Neutrophil (primary cell): ENCODE measurements around the gene NHS.

Experiments
- H3K27ac ChIP-seq: fragments of 200-600 bp; sonication (generic); 2 replicates; pipeline ENCODE4 v1.5.1; 2016; ENCODE audit warnings: mild to moderate bottlenecking, moderate library complexity
- H3K27me3 ChIP-seq: fragments of 200-600 bp; sonication (generic); 2 replicates; pipeline ENCODE4 v1.6.0; 2016; ENCODE audit warnings: mild to moderate bottlenecking
- H3K36me3 ChIP-seq: fragments of 200-600 bp; sonication (generic); 2 replicates; pipeline ENCODE4 v1.5.1; 2017
- H3K4me1 ChIP-seq, 2 experiments: fragments of 200-600 bp in 1 of 2; sonication (generic) in 1 of 2; 1 replicate in 1 of 2; 2 replicates in 1 of 2; pipeline versions ENCODE4 v1.5.1 to v1.6.1; 2013 to 2016; ENCODE audit warnings: low read depth in 1 of 2, low read length in 1 of 2, mild to moderate bottlenecking in 1 of 2, moderate library complexity in 1 of 2; ENCODE audit not compliant: control insufficient read depth in 1 of 2, insufficient read depth in 1 of 2
- H3K4me3 ChIP-seq, 2 experiments: fragments of 200-600 bp in 1 of 2; sonication (generic) in 1 of 2; 1 replicate in 1 of 2; 2 replicates in 1 of 2; pipeline ENCODE4 v1.5.1; 2013 to 2016; ENCODE audit warnings: low read depth in 1 of 2, low read length in 1 of 2, mild to moderate bottlenecking in 1 of 2, moderate library complexity in 1 of 2
- H3K9me3 ChIP-seq: fragments of 200-600 bp; sonication (generic); 2 replicates; pipeline ENCODE4 v1.5.1; 2016
- TF ChIP-seq, protein P1 (sequence below): fragments of 200-600 bp; sonication (generic); IDR thresholded peaks from 2 replicates; pipeline ENCODE4 v1.5.1; 2016; ENCODE audit warnings: antibody characterized with exemption

Gene NHS

DNA sequence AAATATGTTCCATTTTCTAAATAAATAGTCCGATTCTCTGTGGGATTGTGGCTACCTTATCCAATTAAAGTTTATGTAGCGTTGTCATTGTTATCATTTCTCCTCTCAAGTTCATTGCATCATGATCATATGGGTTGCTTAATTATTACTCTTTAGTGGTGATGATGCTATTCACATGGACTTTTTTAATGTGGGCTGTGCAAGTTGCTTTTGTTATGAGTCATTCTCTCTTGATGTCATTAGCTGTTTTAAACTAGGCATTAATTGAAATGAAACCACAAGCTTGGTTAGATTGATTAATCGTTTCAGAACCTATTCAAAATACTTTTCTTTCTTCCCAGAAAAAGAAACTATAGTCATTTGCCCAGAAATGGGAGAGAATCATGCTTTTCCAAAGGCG lies 38.2 kb downstream of the NHS start:
- H3K9me3 ChIP-seq: no peaks in the 10 kb centered on the region
- no peaks in the 10 kb centered on the region for H3K4me1 ChIP-seq
- no peaks in the 10 kb centered on the region for H3K27me3 ChIP-seq
- TF ChIP-seq, protein P1, sequence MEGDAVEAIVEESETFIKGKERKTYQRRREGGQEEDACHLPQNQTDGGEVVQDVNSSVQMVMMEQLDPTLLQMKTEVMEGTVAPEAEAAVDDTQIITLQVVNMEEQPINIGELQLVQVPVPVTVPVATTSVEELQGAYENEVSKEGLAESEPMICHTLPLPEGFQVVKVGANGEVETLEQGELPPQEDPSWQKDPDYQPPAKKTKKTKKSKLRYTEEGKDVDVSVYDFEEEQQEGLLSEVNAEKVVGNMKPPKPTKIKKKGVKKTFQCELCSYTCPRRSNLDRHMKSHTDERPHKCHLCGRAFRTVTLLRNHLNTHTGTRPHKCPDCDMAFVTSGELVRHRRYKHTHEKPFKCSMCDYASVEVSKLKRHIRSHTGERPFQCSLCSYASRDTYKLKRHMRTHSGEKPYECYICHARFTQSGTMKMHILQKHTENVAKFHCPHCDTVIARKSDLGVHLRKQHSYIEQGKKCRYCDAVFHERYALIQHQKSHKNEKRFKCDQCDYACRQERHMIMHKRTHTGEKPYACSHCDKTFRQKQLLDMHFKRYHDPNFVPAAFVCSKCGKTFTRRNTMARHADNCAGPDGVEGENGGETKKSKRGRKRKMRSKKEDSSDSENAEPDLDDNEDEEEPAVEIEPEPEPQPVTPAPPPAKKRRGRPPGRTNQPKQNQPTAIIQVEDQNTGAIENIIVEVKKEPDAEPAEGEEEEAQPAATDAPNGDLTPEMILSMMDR: no peak
- H3K27ac ChIP-seq: no peak overlapping the region
- no peak overlapping the region for H3K4me3 ChIP-seq
- H3K36me3 ChIP-seq: no peaks in the 10 kb centered on the region

DNA sequence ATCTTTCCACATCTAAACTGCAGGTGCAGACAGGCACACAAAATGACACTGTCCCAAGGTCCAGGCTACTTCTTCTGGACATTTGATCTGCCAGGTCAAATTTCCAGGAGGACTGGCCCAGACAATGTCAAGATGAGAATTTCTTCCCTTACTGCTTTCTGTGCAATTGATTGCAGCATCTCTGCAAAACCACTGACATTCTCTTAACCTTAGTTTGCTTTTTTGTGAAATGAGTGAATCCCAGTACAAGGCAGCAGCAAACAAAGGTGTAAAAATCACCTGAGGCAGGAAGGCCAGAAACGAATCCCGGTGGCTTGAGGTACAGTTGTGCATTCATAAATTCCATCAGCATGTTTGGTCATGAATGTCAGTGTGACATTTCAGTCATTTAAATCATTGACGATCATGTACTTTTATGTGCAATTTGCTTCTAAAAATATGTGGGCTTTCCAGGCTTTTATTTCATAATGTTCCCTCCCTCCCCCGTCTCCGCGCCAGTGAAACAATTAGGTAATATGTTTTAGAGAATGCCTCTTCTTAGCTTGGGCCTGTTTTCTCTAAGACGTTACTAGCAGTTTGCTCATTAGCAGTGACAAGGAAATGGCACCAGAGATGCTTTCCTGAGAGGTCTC lies 39.1 kb downstream of the NHS start:
- TF ChIP-seq, protein P1: no peak
- no peak overlapping the region for H3K27ac ChIP-seq
- no peaks in the 10 kb centered on the region for H3K9me3 ChIP-seq
- H3K4me1 ChIP-seq: no peaks in the 10 kb centered on the region
- H3K27me3 ChIP-seq: no peaks in the 10 kb centered on the region
- no peak overlapping the region for H3K4me3 ChIP-seq
- no peaks in the 10 kb centered on the region for H3K36me3 ChIP-seq

DNA sequence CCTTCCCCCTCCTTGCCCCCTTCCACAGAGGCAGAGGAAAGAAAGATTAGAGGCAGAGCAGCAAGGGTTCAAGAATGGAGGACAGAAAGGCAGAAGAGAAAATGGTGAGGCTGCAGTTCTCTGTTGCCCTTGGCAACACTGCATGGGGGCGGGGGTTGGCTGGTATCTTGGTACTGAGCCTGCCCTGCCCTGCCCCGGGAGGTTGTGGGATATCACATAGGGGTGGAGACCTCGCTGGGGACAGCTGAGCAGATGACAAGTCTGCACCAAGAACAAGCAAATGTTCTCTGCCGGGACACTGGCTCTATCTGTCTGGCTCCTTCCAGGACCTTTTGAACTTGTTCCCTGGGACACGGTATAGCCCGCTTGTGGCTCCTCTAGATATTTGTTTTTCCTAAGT lies 39.8 kb downstream of the NHS start:
- no peaks in the 10 kb centered on the region for H3K4me1 ChIP-seq
- H3K9me3 ChIP-seq: no peaks in the 10 kb centered on the region
- H3K27ac ChIP-seq: no peak overlapping the region
- TF ChIP-seq, protein P1: no peak
- H3K27me3 ChIP-seq: no peaks in the 10 kb centered on the region
- H3K36me3 ChIP-seq: no peaks in the 10 kb centered on the region
- H3K4me3 ChIP-seq: no peak overlapping the region

DNA sequence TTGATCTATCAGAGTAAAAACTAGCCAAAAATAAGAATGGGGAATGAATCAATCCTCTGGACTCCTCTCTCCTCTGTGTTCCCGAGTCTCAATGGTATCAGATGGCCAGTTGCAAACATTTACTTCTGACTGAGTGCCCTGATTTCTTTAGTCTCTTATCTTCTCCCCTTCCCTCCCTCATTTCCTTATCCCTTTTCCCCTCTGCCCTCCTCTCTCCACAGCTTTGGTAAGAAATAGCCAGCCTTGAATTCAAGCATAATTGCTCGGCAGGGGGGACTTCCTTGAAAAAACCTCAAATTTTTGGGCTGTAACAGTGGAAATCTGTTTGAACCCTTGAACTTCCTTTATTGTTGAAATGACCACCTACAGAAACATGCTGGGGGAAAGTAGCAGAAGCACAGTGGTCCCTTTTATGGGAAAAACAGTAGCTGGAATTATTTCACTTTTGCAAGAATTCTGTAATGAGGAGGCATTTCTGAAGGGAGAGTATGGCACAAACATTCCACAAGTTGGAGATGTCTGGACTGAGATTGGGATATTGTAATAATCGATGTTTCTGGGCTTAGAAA lies 40.3 kb downstream of the NHS start:
- TF ChIP-seq, protein P1: no peak
- H3K27me3 ChIP-seq: no peaks in the 10 kb centered on the region
- H3K4me3 ChIP-seq: no peak overlapping the region
- H3K4me1 ChIP-seq: no peaks in the 10 kb centered on the region
- H3K9me3 ChIP-seq: no peaks in the 10 kb centered on the region
- H3K36me3 ChIP-seq: no peaks in the 10 kb centered on the region
- H3K27ac ChIP-seq: no peak overlapping the region

DNA sequence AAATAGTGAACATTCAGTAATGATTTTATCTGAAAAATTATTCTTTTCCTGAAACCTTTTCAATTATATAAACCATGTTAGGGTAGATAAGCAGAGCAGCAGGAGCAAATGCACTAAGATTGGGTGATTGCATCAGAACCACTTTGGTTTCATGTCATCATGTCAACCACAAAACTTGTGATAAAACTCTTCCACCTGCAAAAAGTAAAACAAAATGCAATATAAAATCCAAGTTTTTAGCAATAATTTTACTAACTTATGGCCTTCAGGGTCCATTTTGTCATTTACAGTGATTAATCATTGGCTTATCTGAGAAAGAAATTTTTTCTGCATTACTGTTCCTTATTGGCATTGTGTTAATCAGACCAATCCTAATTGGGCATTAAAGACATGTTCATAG lies 42.4 kb downstream of the NHS start:
- Histone ChIP-seq H3K27ac (no peak overlapping the region), H3K27me3 (no peaks in the 10 kb centered on the region)
- TF ChIP-seq, protein P1: no peak

More for the DNA sequence above, 42.4 kb downstream of the NHS start:
- Histone ChIP-seq H3K4me1 (no peaks in the 10 kb centered on the region), H3K36me3 (no peaks in the 10 kb centered on the region), H3K4me3 (no peak overlapping the region), H3K9me3 (no peaks in the 10 kb centered on the region)
